ENCODE measurements around the gene NPHP4. TPM values are rescaled to one million over a fixed set of nuclear protein-coding genes. Genes with fewer than 3 reads are reported as not detected.

NPHP4 gene
- polyA plus RNA-seq, 1 donor (not counting 4 experiments of a cell fraction or from before 2014, with no cell fraction given), result 3.7 TPM

DNA sequence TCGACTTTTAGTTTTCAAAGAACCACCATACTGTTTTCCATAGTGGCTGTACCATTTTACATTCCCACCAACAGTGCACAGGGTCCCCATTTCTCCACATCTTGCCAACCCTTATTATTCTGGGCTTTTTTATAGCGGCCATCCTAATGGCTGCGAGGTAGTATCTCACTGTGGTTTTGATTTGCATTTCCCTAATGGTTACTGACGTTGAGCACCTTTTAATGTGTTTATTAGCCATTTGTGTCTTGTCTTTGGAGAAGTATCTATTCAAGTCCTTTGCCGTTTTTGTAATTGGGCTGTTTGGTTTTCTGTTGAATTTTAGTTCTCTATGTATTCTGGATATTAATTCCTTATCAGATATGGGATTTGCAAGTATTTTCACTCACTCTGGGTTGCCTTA is 31.1 kb upstream of the NPHP4 start:
- Histone ChIP-seq H2AFZ (ENCODE audit: control insufficient read depth, low read length) (no peak overlapping the region), H3K9me3 (ENCODE audit: control insufficient read depth, low read depth, low read length) (no peaks in the 10 kb centered on the region), H3K4me1 (ENCODE audit: control insufficient read depth, extremely low read depth, insufficient read depth, low read length) (peaks cover 21% of the 10 kb centered on the region), H3K9ac (ENCODE audit: control insufficient read depth, extremely low read depth, insufficient read depth, low read length) (no peak overlapping the region), H3K27me3 (ENCODE audit: control insufficient read depth, extremely low read depth, insufficient read depth, low read length) (peaks cover 11% of the 10 kb centered on the region), H3K79me2 (ENCODE audit: control insufficient read depth, insufficient read depth, low read length) (no peaks in the 10 kb centered on the region), H4K20me1 (ENCODE audit: control insufficient read depth, extremely low read depth, insufficient read depth, low read length) (peaks cover 7% of the 10 kb centered on the region), H3K4me2 (ENCODE audit: control insufficient read depth, extremely low read depth, insufficient read depth, low read depth, low read length) (no peak overlapping the region), H3K4me3 (ENCODE audit: control insufficient read depth in 2 of 3, extremely low read depth in 1 of 3, insufficient read depth in 2 of 3, low read depth in 1 of 3, low read length in 3 of 3) (no peak overlapping the region), H3K36me3 (ENCODE audit: control insufficient read depth in 2 of 2, extremely low read depth in 1 of 2, insufficient read depth in 2 of 2, low read length in 2 of 2) (no peaks in the 10 kb centered on the region), H3K27ac (ENCODE audit: control insufficient read depth, insufficient read depth, low read length) (no peak overlapping the region), H3K9me1 (ENCODE audit: control insufficient read depth, extremely low read depth, insufficient read depth, low read length) (no peaks in the 10 kb centered on the region)
- DNase-seq (ENCODE audit: low read depth, low spot score), result no peak
- TF ChIP-seq, protein P1, sequence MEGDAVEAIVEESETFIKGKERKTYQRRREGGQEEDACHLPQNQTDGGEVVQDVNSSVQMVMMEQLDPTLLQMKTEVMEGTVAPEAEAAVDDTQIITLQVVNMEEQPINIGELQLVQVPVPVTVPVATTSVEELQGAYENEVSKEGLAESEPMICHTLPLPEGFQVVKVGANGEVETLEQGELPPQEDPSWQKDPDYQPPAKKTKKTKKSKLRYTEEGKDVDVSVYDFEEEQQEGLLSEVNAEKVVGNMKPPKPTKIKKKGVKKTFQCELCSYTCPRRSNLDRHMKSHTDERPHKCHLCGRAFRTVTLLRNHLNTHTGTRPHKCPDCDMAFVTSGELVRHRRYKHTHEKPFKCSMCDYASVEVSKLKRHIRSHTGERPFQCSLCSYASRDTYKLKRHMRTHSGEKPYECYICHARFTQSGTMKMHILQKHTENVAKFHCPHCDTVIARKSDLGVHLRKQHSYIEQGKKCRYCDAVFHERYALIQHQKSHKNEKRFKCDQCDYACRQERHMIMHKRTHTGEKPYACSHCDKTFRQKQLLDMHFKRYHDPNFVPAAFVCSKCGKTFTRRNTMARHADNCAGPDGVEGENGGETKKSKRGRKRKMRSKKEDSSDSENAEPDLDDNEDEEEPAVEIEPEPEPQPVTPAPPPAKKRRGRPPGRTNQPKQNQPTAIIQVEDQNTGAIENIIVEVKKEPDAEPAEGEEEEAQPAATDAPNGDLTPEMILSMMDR (optimal IDR thresholded peaks at IDR 0.05 in 1 of 3, IDR thresholded peaks at IDR 0.05 in 1 of 3, conservative IDR thresholded peaks at IDR 0.05 in 1 of 3; ENCODE audit: extremely low read depth in 1 of 3, insufficient read depth in 2 of 3, low read length in 3 of 3), result no peak
- dilution Hi-C loops (cut with MboI; ENCODE audit: extremely low pct_ligation_motif_present, low sequenced_read_pairs), result no loop called here
- no peak for FAIRE-seq

DNA sequence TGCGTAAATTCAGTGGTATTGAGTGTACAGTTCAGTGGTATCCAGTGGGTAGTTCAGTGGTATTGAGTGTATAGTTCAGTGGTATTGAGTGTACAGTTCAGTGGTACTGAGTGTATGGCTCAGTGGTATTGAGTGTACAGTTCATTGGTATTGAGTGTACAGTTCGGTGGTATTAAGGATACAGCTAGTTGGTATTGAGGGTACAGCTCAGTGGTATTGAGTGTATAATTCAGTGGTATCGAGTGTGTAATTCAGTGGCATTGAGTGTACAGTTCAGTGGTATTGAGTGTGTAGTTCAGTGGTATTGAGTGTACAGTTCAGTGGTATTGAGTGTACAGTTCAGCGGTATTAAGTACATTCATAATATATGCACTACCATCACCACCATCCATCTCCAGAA is 30.0 kb upstream of the NPHP4 start:
- Histone ChIP-seq H3K79me2 (ENCODE audit: control insufficient read depth, insufficient read depth, low read length) (no peaks in the 10 kb centered on the region), H3K36me3 (ENCODE audit: control insufficient read depth in 2 of 2, extremely low read depth in 1 of 2, insufficient read depth in 2 of 2, low read length in 2 of 2) (no peaks in the 10 kb centered on the region), H3K4me3 (ENCODE audit: control insufficient read depth in 2 of 3, extremely low read depth in 1 of 3, insufficient read depth in 2 of 3, low read depth in 1 of 3, low read length in 3 of 3) (no peak overlapping the region), H3K9me1 (ENCODE audit: control insufficient read depth, extremely low read depth, insufficient read depth, low read length) (no peaks in the 10 kb centered on the region), H4K20me1 (ENCODE audit: control insufficient read depth, extremely low read depth, insufficient read depth, low read length) (peaks cover 3% of the 10 kb centered on the region), H2AFZ (ENCODE audit: control insufficient read depth, low read length) (no peak overlapping the region), H3K9ac (ENCODE audit: control insufficient read depth, extremely low read depth, insufficient read depth, low read length) (no peak overlapping the region), H3K4me1 (ENCODE audit: control insufficient read depth, extremely low read depth, insufficient read depth, low read length) (peaks cover 21% of the 10 kb centered on the region), H3K27me3 (ENCODE audit: control insufficient read depth, extremely low read depth, insufficient read depth, low read length) (peaks cover 6% of the 10 kb centered on the region), H3K27ac (ENCODE audit: control insufficient read depth, insufficient read depth, low read length) (no peak overlapping the region), H3K9me3 (ENCODE audit: control insufficient read depth, low read depth, low read length) (no peaks in the 10 kb centered on the region), H3K4me2 (ENCODE audit: control insufficient read depth, extremely low read depth, insufficient read depth, low read depth, low read length) (no peak overlapping the region)
- DNase-seq (ENCODE audit: low read depth, low spot score), result no peak
- dilution Hi-C loops (cut with MboI; ENCODE audit: extremely low pct_ligation_motif_present, low sequenced_read_pairs), result no loop called here
- no peak for FAIRE-seq
- TF ChIP-seq EZH2 (IDR thresholded peaks at IDR 0.05; ENCODE audit: low read length), result no peak
- TF ChIP-seq, protein P1 (optimal IDR thresholded peaks at IDR 0.05 in 1 of 3, IDR thresholded peaks at IDR 0.05 in 1 of 3, conservative IDR thresholded peaks at IDR 0.05 in 1 of 3; ENCODE audit: extremely low read depth in 1 of 3, insufficient read depth in 2 of 3, low read length in 3 of 3), result no peak
